ENCODE results near the gene MED13.

The MED13 gene

GRCh38 chr17:62083651-62084050 lies 18.6 kb upstream of the MED13 start:
- no peak overlapping the region for H2AK5ac ChIP-seq (ENCODE audit: low read length)
- no peaks in the 10 kb centered on the region for H3K9me3 ChIP-seq (ENCODE audit: insufficient read depth, low read depth, low read length)
- no peak overlapping the region for H3K4me2 ChIP-seq (ENCODE audit: low read length)
- no peak overlapping the region for H2AFZ ChIP-seq (ENCODE audit: insufficient read depth, low read length, poor library complexity)
- no peak overlapping the region for H4K8ac ChIP-seq (ENCODE audit: low read depth, low read length)
- H4K12ac ChIP-seq (ENCODE audit: low read depth, low read length), result no peak overlapping the region
- no peak overlapping the region for H3K4ac ChIP-seq (ENCODE audit: low read depth, low read length)
- H3K36me3 ChIP-seq (ENCODE audit: control insufficient read depth in 1 of 2, insufficient read depth in 2 of 2, low read length in 2 of 2), result no peaks in the 10 kb centered on the region
- H3K27ac ChIP-seq (ENCODE audit: low read depth, low read length), result no peak overlapping the region
- H3K27me3 ChIP-seq (ENCODE audit: insufficient read depth, low read length), result no peaks in the 10 kb centered on the region
- H4K91ac ChIP-seq (ENCODE audit: low read depth, low read length), result no peak overlapping the region
- no peaks in the 10 kb centered on the region for H3K79me1 ChIP-seq (ENCODE audit: low read length)
- no peak overlapping the region for H2BK5ac ChIP-seq (ENCODE audit: low read depth, low read length, poor library complexity)
- H3K14ac ChIP-seq (ENCODE audit: low read length), result no peak overlapping the region
- H3K4me1 ChIP-seq (ENCODE audit: control insufficient read depth in 1 of 2, insufficient read depth in 2 of 2, low read length in 2 of 2), result no peaks in the 10 kb centered on the region
- H3K9ac ChIP-seq (ENCODE audit: low read length), result peak overlapping the region; percentile 12
- no peaks in the 10 kb centered on the region for H3K79me2 ChIP-seq (ENCODE audit: control insufficient read depth, insufficient read depth, low read length, poor library complexity)
- peak; percentile 92 to 93 for DNase-seq
- no peak overlapping the region for H3K23ac ChIP-seq (ENCODE audit: low read length)
- H2BK120ac ChIP-seq (ENCODE audit: insufficient read depth, low read length, poor library complexity), result no peak overlapping the region
- H3K18ac ChIP-seq (ENCODE audit: low read length), result no peak overlapping the region
- no peak overlapping the region for H3K4me3 ChIP-seq (ENCODE audit: low read depth, low read length)
- no CpG with 5 or more reads among the region's 3 CpGs for WGBS (ENCODE audit: extremely low coverage, insufficient coverage, insufficient read length)
- no peak overlapping the region for H2BK12ac ChIP-seq (ENCODE audit: low read length)

DNA sequence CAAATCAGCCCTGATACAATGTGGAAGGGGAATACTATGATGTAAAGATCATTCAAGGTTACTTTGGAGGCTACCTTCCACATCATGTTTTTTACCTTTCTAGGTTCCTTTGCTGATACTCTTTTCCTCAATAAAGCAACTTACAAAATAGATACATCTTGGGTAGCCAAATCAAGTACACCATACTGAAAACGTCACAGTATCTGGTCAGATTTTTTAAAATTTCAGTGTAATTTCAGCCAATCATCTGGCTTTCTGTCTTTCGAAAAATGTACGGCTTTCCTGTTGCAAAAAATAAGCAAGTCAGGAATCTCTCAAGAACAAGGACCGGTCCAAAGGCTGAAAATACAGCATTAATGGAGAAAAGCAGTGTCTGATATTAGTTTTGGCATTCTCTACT lies 15.6 kb upstream of the MED13 start:
- H2BK12ac ChIP-seq (ENCODE audit: low read length), result no peak overlapping the region

GRCh38 chr17:62078009-62078408 lies 12.9 kb upstream of the MED13 start:
- DNase-seq, result no peak
- Histone ChIP-seq H2AFZ (ENCODE audit: insufficient read depth, low read length, poor library complexity) (no peak overlapping the region), H2AK5ac (ENCODE audit: low read length) (no peak overlapping the region), H3K18ac (ENCODE audit: low read length) (no peak overlapping the region), H4K12ac (ENCODE audit: low read depth, low read length) (no peak overlapping the region), H4K8ac (ENCODE audit: low read depth, low read length) (no peak overlapping the region), H3K4ac (ENCODE audit: low read depth, low read length) (no peak overlapping the region), H3K4me2 (ENCODE audit: low read length) (no peak overlapping the region), H3K14ac (ENCODE audit: low read length) (no peak overlapping the region), H3K9ac (ENCODE audit: low read length) (no peak overlapping the region), H2BK120ac (ENCODE audit: insufficient read depth, low read length, poor library complexity) (no peak overlapping the region), H3K27ac (ENCODE audit: low read depth, low read length) (no peak overlapping the region), H3K23ac (ENCODE audit: low read length) (no peak overlapping the region), H3K4me3 (ENCODE audit: low read depth, low read length) (no peak overlapping the region), H3K79me2 (ENCODE audit: control insufficient read depth, insufficient read depth, low read length, poor library complexity) (no peaks in the 10 kb centered on the region), H2BK12ac (ENCODE audit: low read length) (no peak overlapping the region), H3K4me1 (ENCODE audit: control insufficient read depth in 1 of 2, insufficient read depth in 2 of 2, low read length in 2 of 2) (no peaks in the 10 kb centered on the region), H3K79me1 (ENCODE audit: low read length) (no peaks in the 10 kb centered on the region), H3K9me3 (ENCODE audit: insufficient read depth, low read depth, low read length) (no peaks in the 10 kb centered on the region), H2BK5ac (ENCODE audit: low read depth, low read length, poor library complexity) (no peak overlapping the region), H3K27me3 (ENCODE audit: insufficient read depth, low read length) (no peaks in the 10 kb centered on the region), H4K91ac (ENCODE audit: low read depth, low read length) (no peak overlapping the region), H3K36me3 (ENCODE audit: control insufficient read depth in 1 of 2, insufficient read depth in 2 of 2, low read length in 2 of 2) (no peaks in the 10 kb centered on the region)
- no CpG with 5 or more reads among the region's 2 CpGs for whole genome bisulfite sequencing (ENCODE audit: extremely low coverage, insufficient coverage, insufficient read length)

More for the DNA sequence above, 15.6 kb upstream of the MED13 start:
- no peak overlapping the region for H3K4me2 ChIP-seq (ENCODE audit: low read length)
- H4K91ac ChIP-seq (ENCODE audit: low read depth, low read length), result no peak overlapping the region
- no peak overlapping the region for H4K8ac ChIP-seq (ENCODE audit: low read depth, low read length)
- H2AK5ac ChIP-seq (ENCODE audit: low read length), result no peak overlapping the region
- no peak overlapping the region for H2BK5ac ChIP-seq (ENCODE audit: low read depth, low read length, poor library complexity)
- no peak overlapping the region for H4K12ac ChIP-seq (ENCODE audit: low read depth, low read length)
- H3K9me3 ChIP-seq (ENCODE audit: insufficient read depth, low read depth, low read length), result no peaks in the 10 kb centered on the region
- H2AFZ ChIP-seq (ENCODE audit: insufficient read depth, low read length, poor library complexity), result no peak overlapping the region
- no peak overlapping the region for H3K14ac ChIP-seq (ENCODE audit: low read length)
- H3K4ac ChIP-seq (ENCODE audit: low read depth, low read length), result no peak overlapping the region
- H3K27ac ChIP-seq (ENCODE audit: low read depth, low read length), result no peak overlapping the region
- no peaks in the 10 kb centered on the region for H3K79me2 ChIP-seq (ENCODE audit: control insufficient read depth, insufficient read depth, low read length, poor library complexity)
- H3K27me3 ChIP-seq (ENCODE audit: insufficient read depth, low read length), result no peaks in the 10 kb centered on the region
- no peak overlapping the region for H2BK120ac ChIP-seq (ENCODE audit: insufficient read depth, low read length, poor library complexity)
- no peaks in the 10 kb centered on the region for H3K36me3 ChIP-seq (ENCODE audit: control insufficient read depth in 1 of 2, insufficient read depth in 2 of 2, low read length in 2 of 2)
- no peak overlapping the region for H3K9ac ChIP-seq (ENCODE audit: low read length)
- H3K18ac ChIP-seq (ENCODE audit: low read length), result no peak overlapping the region
- WGBS (ENCODE audit: extremely low coverage, insufficient coverage, insufficient read length), result no CpG with 5 or more reads among the region's 4 CpGs
- no peak overlapping the region for H3K23ac ChIP-seq (ENCODE audit: low read length)
- H3K4me1 ChIP-seq (ENCODE audit: control insufficient read depth in 1 of 2, insufficient read depth in 2 of 2, low read length in 2 of 2), result no peaks in the 10 kb centered on the region
- no peak for DNase-seq
- no peaks in the 10 kb centered on the region for H3K79me1 ChIP-seq (ENCODE audit: low read length)
- no peak overlapping the region for H3K4me3 ChIP-seq (ENCODE audit: low read depth, low read length)

- Histone ChIP-seq H2BK12ac (ENCODE audit: low read length) (no peak overlapping the region), H3K9ac (ENCODE audit: low read length) (no peak overlapping the region)
- no CpG with 5 or more reads among the region's 13 CpGs for WGBS (ENCODE audit: extremely low coverage, insufficient coverage, insufficient read length)
These were observed 12.0 kb upstream of the MED13 start for GRCh38 chr17:62076864-62077788.

More at GRCh38 chr17:62076864-62077788, 12.0 kb upstream of the MED13 start:
- Histone ChIP-seq H3K4me2 (ENCODE audit: low read length) (no peak overlapping the region), H4K91ac (ENCODE audit: low read depth, low read length) (no peak overlapping the region), H3K9me3 (ENCODE audit: insufficient read depth, low read depth, low read length) (no peaks in the 10 kb centered on the region), H3K18ac (ENCODE audit: low read length) (no peak overlapping the region), H2BK5ac (ENCODE audit: low read depth, low read length, poor library complexity) (no peak overlapping the region), H3K23ac (ENCODE audit: low read length) (no peak overlapping the region), H3K4me1 (ENCODE audit: control insufficient read depth in 1 of 2, insufficient read depth in 2 of 2, low read length in 2 of 2) (no peaks in the 10 kb centered on the region), H3K4ac (ENCODE audit: low read depth, low read length) (no peak overlapping the region), H3K79me2 (ENCODE audit: control insufficient read depth, insufficient read depth, low read length, poor library complexity) (no peaks in the 10 kb centered on the region), H2BK120ac (ENCODE audit: insufficient read depth, low read length, poor library complexity) (no peak overlapping the region), H2AFZ (ENCODE audit: insufficient read depth, low read length, poor library complexity) (no peak overlapping the region), H3K36me3 (ENCODE audit: control insufficient read depth in 1 of 2, insufficient read depth in 2 of 2, low read length in 2 of 2) (no peaks in the 10 kb centered on the region), H4K8ac (ENCODE audit: low read depth, low read length) (no peak overlapping the region), H3K79me1 (ENCODE audit: low read length) (no peaks in the 10 kb centered on the region), H3K4me3 (ENCODE audit: low read depth, low read length) (no peak overlapping the region), H3K14ac (ENCODE audit: low read length) (no peak overlapping the region), H4K12ac (ENCODE audit: low read depth, low read length) (no peak overlapping the region), H2AK5ac (ENCODE audit: low read length) (no peak overlapping the region), H3K27me3 (ENCODE audit: insufficient read depth, low read length) (no peaks in the 10 kb centered on the region), H3K27ac (ENCODE audit: low read depth, low read length) (no peak overlapping the region)
- no peak for DNase-seq
